MV-4-11 (cell line): ENCODE data around the gene HOXB3.

Experiments used
- DNase-seq: peaks from one replicate; lab custom pipeline; 2025; lab: John Stamatoyannopoulos, UW

Gene HOXB3

GRCh38 chr17:48586355-48587258 lies 3.4 kb downstream of the HOXB3 start:
- DNase-seq = no peak

GRCh38 chr17:48584223-48584741 lies 5.8 kb downstream of the HOXB3 start:
- no peak for DNase-seq

- DNase-seq = no peak
These were observed 6.3 kb downstream of the HOXB3 start for GRCh38 chr17:48583708-48584222.

GRCh38 chr17:48582750-48583069 lies 7.3 kb downstream of the HOXB3 start:
- no peak for DNase-seq

- DNase-seq = no peak
These were observed 10.1 kb downstream of the HOXB3 start for GRCh38 chr17:48579760-48580554.

- no peak for DNase-seq
These were observed 10.6 kb downstream of the HOXB3 start for GRCh38 chr17:48579471-48579759.

- no peak for DNase-seq
These were observed 11.2 kb downstream of the HOXB3 start for GRCh38 chr17:48578616-48579470.

GRCh38 chr17:48577946-48578615 lies 12.0 kb downstream of the HOXB3 start, which contains the start of gene HOXB4:
HOXB4 (minus strand) TSS chr17:48578350; CDS start chr17:48578319, 31 bp downstream.
- peak; percentile 69 for DNase-seq

- no peak for DNase-seq
These were observed 12.6 kb downstream of the HOXB3 start for GRCh38 chr17:48577330-48577945.

- no peak for DNase-seq
These were observed 13.3 kb downstream of the HOXB3 start for GRCh38 chr17:48576479-48577309.

GRCh38 chr17:48575673-48576478 lies 14.2 kb downstream of the HOXB3 start:
- DNase-seq = no peak

- no peak for DNase-seq
These were observed 14.9 kb downstream of the HOXB3 start for GRCh38 chr17:48575066-48575582.

- DNase-seq = no peak
These were observed 15.5 kb downstream of the HOXB3 start for GRCh38 chr17:48574505-48575065.

- no peak for DNase-seq
These were observed 18.1 kb downstream of the HOXB3 start for GRCh38 chr17:48571826-48572417.

GRCh38 chr17:48571024-48571818 lies 18.8 kb downstream of the HOXB3 start:
- DNase-seq = no peak

GRCh38 chr17:48570325-48571023 lies 19.6 kb downstream of the HOXB3 start:
- no peak for DNase-seq
